Neuronal stem cell (in vitro differentiated cells): ENCODE data around the gene MUL1.

ENCODE experiments used
- DNase-seq: peaks from one replicate; pipeline ENCODE4 v3.0.0-alpha.2; 2013; ENCODE audit warnings: low spot score
- H2AFZ ChIP-seq: one replicate; pipeline ENCODE4 v1.6.1; 2013; ENCODE audit warnings: mild to moderate bottlenecking, low read length, inconsistent platforms
- H2AK5ac ChIP-seq: 2 replicates; pipeline ENCODE4 v1.6.1; 2013; ENCODE audit warnings: low read depth, mild to moderate bottlenecking, inconsistent platforms, low read length, moderate library complexity, mixed read lengths
- H2BK120ac ChIP-seq: 2 replicates; pipeline ENCODE4 v1.6.1; 2013; ENCODE audit warnings: low read depth, mild to moderate bottlenecking, inconsistent platforms, low read length, moderate library complexity, mixed read lengths
- H2BK12ac ChIP-seq: one replicate; pipeline ENCODE4 v1.6.1; 2013; ENCODE audit warnings: low read length, inconsistent platforms
- H2BK15ac ChIP-seq: 2 replicates; pipeline ENCODE4 v1.6.1; 2013; ENCODE audit warnings: mild to moderate bottlenecking, low read length, inconsistent platforms, mixed read lengths
- H2BK5ac ChIP-seq: one replicate; pipeline ENCODE4 v1.6.1; 2013; ENCODE audit warnings: inconsistent platforms, mild to moderate bottlenecking, low read length, moderate library complexity
- H3K14ac ChIP-seq: one replicate; pipeline ENCODE4 v1.6.1; 2013; ENCODE audit warnings: low read length, inconsistent platforms
- H3K18ac ChIP-seq: 2 replicates; pipeline ENCODE4 v1.6.1; 2013; ENCODE audit warnings: low read length, inconsistent platforms
- H3K23ac ChIP-seq: 2 replicates; pipeline ENCODE4 v1.6.1; 2013; ENCODE audit warnings: low read depth, mild to moderate bottlenecking, mixed read lengths, low read length, inconsistent platforms; ENCODE audit not compliant: poor library complexity
- H3K27ac ChIP-seq: replicated peaks from 3 replicates; pipeline ENCODE4 v1.5.1; 2013; ENCODE audit warnings: low read length, inconsistent platforms
- H3K27me3 ChIP-seq, 3 experiments: 2 replicates each; pipeline ENCODE4 v1.6.1; 2013; ENCODE audit warnings: low read length in 3 of 3, mild to moderate bottlenecking in 2 of 3, inconsistent platforms in 1 of 3, low read depth in 1 of 3, mixed read lengths in 1 of 3, moderate library complexity in 1 of 3; ENCODE audit not compliant: control insufficient read depth in 3 of 3, insufficient read depth in 3 of 3
- H3K36me3 ChIP-seq, 2 donors: replicated peaks in 1 of 2; 2 replicates each; pipeline ENCODE4 v1.6.1; 2013; ENCODE audit warnings: low read length in 2 of 2; ENCODE audit not compliant: control insufficient read depth in 2 of 2, insufficient read depth in 2 of 2
- H3K4ac ChIP-seq: 2 replicates; pipeline ENCODE4 v1.6.1; 2013; ENCODE audit warnings: inconsistent platforms, mild to moderate bottlenecking, low read length, moderate library complexity
- H3K4me1 ChIP-seq, 2 donors: 1 replicate in 1 of 2; 2 replicates in 1 of 2; pipeline ENCODE4 v1.6.1; 2013; ENCODE audit warnings: low read length in 2 of 2, low read depth in 1 of 2; ENCODE audit not compliant: control insufficient read depth in 2 of 2, insufficient read depth in 1 of 2
- H3K4me2 ChIP-seq: one replicate; pipeline ENCODE4 v1.6.1; 2013; ENCODE audit warnings: mild to moderate bottlenecking, low read length, inconsistent platforms; ENCODE audit not compliant: insufficient read depth, poor library complexity, severe bottlenecking
- H3K4me3 ChIP-seq, 2 donors: 2 replicates each; pipeline ENCODE4 v1.5.1; 2013; ENCODE audit warnings: low read length in 2 of 2, mild to moderate bottlenecking in 2 of 2, inconsistent platforms in 1 of 2, moderate library complexity in 1 of 2
- H3K79me1 ChIP-seq: one replicate; pipeline ENCODE4 v1.6.1; 2013; ENCODE audit warnings: low read depth, mild to moderate bottlenecking, inconsistent platforms, low read length, moderate library complexity
- H3K9ac ChIP-seq: one replicate; pipeline ENCODE4 v1.6.1; 2013; ENCODE audit warnings: mild to moderate bottlenecking, low read depth, low read length, inconsistent platforms; ENCODE audit not compliant: poor library complexity
- H3K9me3 ChIP-seq, 2 donors: replicated peaks in 1 of 2; 2 replicates each; pipeline versions ENCODE3 to v1.6.1; 2013; ENCODE audit warnings: low read length in 2 of 2, mild to moderate bottlenecking in 2 of 2, inconsistent platforms in 1 of 2, low read depth in 1 of 2, mixed read lengths in 1 of 2, moderate library complexity in 1 of 2; ENCODE audit not compliant: control insufficient read depth in 2 of 2, insufficient read depth in 1 of 2
- H4K8ac ChIP-seq: one replicate; pipeline ENCODE4 v1.6.1; 2013; ENCODE audit warnings: low read depth, mild to moderate bottlenecking, inconsistent platforms, low read length, moderate library complexity
- H4K91ac ChIP-seq: one replicate; pipeline ENCODE4 v1.6.1; 2013; ENCODE audit warnings: low read length, low read depth, mild to moderate bottlenecking, inconsistent platforms; ENCODE audit not compliant: poor library complexity
- WGBS, 2 donors: extraction: QIAGEN DNeasy Blood & Tissue Kit; methylation state at CpG; one replicate each; pipeline ENCODE4 v1.1.7; 2013; ENCODE audit warnings: missing lambda C conversion rate in 2 of 2, mixed read lengths in 1 of 2; ENCODE audit not compliant: insufficient read length in 2 of 2, insufficient replicate concordance in 1 of 2; ENCODE audit errors: extremely low coverage in 2 of 2; 5-methylcytosine and 5-hydroxymethylcytosine counted together

MUL1 gene

GRCh38 chr1:20500716-20501115, 7.2 kb downstream of the MUL1 start:
- Histone ChIP-seq H3K23ac (no peak overlapping the region), H3K9ac (no peak overlapping the region), H2BK15ac (no peak overlapping the region), H3K18ac (no peak overlapping the region), H2BK12ac (no peak overlapping the region), H2BK5ac (no peak overlapping the region), H3K27me3 (no peaks in the 10 kb centered on the region), H3K79me1 (no peaks in the 10 kb centered on the region), H3K4me1 (no peaks in the 10 kb centered on the region), H3K4me3 (no peak overlapping the region), H2BK120ac (no peak overlapping the region), H4K91ac (no peak overlapping the region), H3K14ac (no peak overlapping the region), H4K8ac (no peak overlapping the region), H3K4ac (no peak overlapping the region), H3K4me2 (no peak overlapping the region), H3K36me3 (peaks cover 28 to 61% of the 10 kb centered on the region in 2 donors), H3K27ac (no peak overlapping the region), H2AK5ac (no peak overlapping the region), H2AFZ (no peak overlapping the region), H3K9me3 (no peaks in the 10 kb centered on the region)
- WGBS, 2 donors = no CpG with 5 or more reads among the region's 17 CpGs
- no peak for DNase-seq

- H4K8ac ChIP-seq = no peak overlapping the region
- H3K4me1 ChIP-seq = no peaks in the 10 kb centered on the region
- no peak overlapping the region for H2BK120ac ChIP-seq
- no peak overlapping the region for H2BK15ac ChIP-seq
- no peak overlapping the region for H3K4ac ChIP-seq
- peaks cover 28 to 58% of the 10 kb centered on the region in 2 donors for H3K36me3 ChIP-seq
- H3K23ac ChIP-seq = no peak overlapping the region
- no peak overlapping the region for H3K4me2 ChIP-seq
- no peaks in the 10 kb centered on the region for H3K79me1 ChIP-seq
- H3K14ac ChIP-seq = no peak overlapping the region
- H4K91ac ChIP-seq = no peak overlapping the region
- H3K27me3 ChIP-seq = no peaks in the 10 kb centered on the region
- DNase-seq = no peak
- no peaks in the 10 kb centered on the region for H3K9me3 ChIP-seq
- no peak overlapping the region for H2BK5ac ChIP-seq
- H2AK5ac ChIP-seq = no peak overlapping the region
- no CpG with 5 or more reads among the region's 14 CpGs for WGBS, 2 donors
- H3K9ac ChIP-seq = no peak overlapping the region
- H3K18ac ChIP-seq = no peak overlapping the region
- H2BK12ac ChIP-seq = no peak overlapping the region
- H2AFZ ChIP-seq = no peak overlapping the region
- no peak overlapping the region for H3K4me3 ChIP-seq
- H3K27ac ChIP-seq = no peak overlapping the region
These were observed 8.2 kb downstream of the MUL1 start for GRCh38 chr1:20499718-20500117.

GRCh38 chr1:20499105-20499504, 8.8 kb downstream of the MUL1 start:
- Histone ChIP-seq H3K27ac (no peak overlapping the region), H3K9ac (no peak overlapping the region), H3K27me3 (no peaks in the 10 kb centered on the region), H3K4me1 (peaks cover under 1% of the 10 kb centered on the region in 2 donors), H3K36me3 (peaks cover 28 to 52% of the 10 kb centered on the region in 2 donors), H2BK5ac (no peak overlapping the region), H3K9me3 (no peaks in the 10 kb centered on the region), H2BK15ac (no peak overlapping the region), H4K8ac (no peak overlapping the region), H3K14ac (no peak overlapping the region), H2AFZ (no peak overlapping the region), H3K4me2 (no peak overlapping the region), H3K23ac (no peak overlapping the region), H3K4ac (no peak overlapping the region), H3K18ac (no peak overlapping the region), H2BK120ac (no peak overlapping the region), H3K4me3 (no peak overlapping the region), H3K79me1 (no peaks in the 10 kb centered on the region), H2AK5ac (no peak overlapping the region), H2BK12ac (no peak overlapping the region), H4K91ac (no peak overlapping the region)
- no CpG with 5 or more reads among the region's 5 CpGs for WGBS, 2 donors
- DNase-seq = no peak

GRCh38 chr1:20498116-20498515, 9.8 kb downstream of the MUL1 start:
- no CpG with 5 or more reads among the region's 7 CpGs for WGBS, 2 donors
- peaks cover 28 to 47% of the 10 kb centered on the region in 2 donors for H3K36me3 ChIP-seq

More at GRCh38 chr1:20498116-20498515, 9.8 kb downstream of the MUL1 start:
- Histone ChIP-seq H3K14ac (no peak overlapping the region), H2BK15ac (no peak overlapping the region), H3K9me3 (no peaks in the 10 kb centered on the region), H3K4me1 (peaks cover 2 to 5% of the 10 kb centered on the region in 2 donors), H2BK5ac (no peak overlapping the region), H2BK120ac (no peak overlapping the region), H4K91ac (no peak overlapping the region), H2AK5ac (no peak overlapping the region), H3K4me2 (no peak overlapping the region), H3K9ac (no peak overlapping the region), H3K18ac (no peak overlapping the region), H4K8ac (no peak overlapping the region), H3K27me3 (peaks cover 0 to under 1% (median 0%) of the 10 kb centered on the region in 3 experiments), H2BK12ac (no peak overlapping the region), H3K79me1 (no peaks in the 10 kb centered on the region), H2AFZ (no peak overlapping the region), H3K4me3 (no peak overlapping the region), H3K23ac (no peak overlapping the region), H3K27ac (no peak overlapping the region), H3K4ac (no peak overlapping the region)
- no peak for DNase-seq
